Measurements from ENCODE around the gene RAB43.
"Not testable (repeated sequence)": the region's sequence is repeated elsewhere in the genome, so short reads cannot be mapped to it uniquely, and the experiment has no call there.

RAB43 gene

GRCh38 chr3:129118745-129119144 lies 2.9 kb downstream of the RAB43 start:
- TF ChIP-seq CTCF (conservative IDR thresholded peaks at IDR 0.05): no peak
- peak overlapping the region; percentile 65 for H3K27ac ChIP-seq

GRCh38 chr3:129117134-129117533 lies 4.5 kb downstream of the RAB43 start:
- TF ChIP-seq CTCF (conservative IDR thresholded peaks at IDR 0.05): no peak

GRCh38 chr3:129116482-129116946 lies 5.1 kb downstream of the RAB43 start:
- TF ChIP-seq CTCF (conservative IDR thresholded peaks at IDR 0.05): no peak
- no peak overlapping the region for H3K27ac ChIP-seq

More at GRCh38 chr3:129117134-129117533, 4.5 kb downstream of the RAB43 start:
- no peak overlapping the region for H3K27ac ChIP-seq

- TF ChIP-seq CTCF (conservative IDR thresholded peaks at IDR 0.05): no peak
- H3K27ac ChIP-seq: no peak overlapping the region
Observed at GRCh38 chr3:129114455-129114854, 7.1 kb downstream of the RAB43 start.

- no peak overlapping the region for H3K27ac ChIP-seq
- no peak for TF ChIP-seq CTCF (conservative IDR thresholded peaks at IDR 0.05)
Observed at GRCh38 chr3:129112308-129113052, 9.1 kb downstream of the RAB43 start.

GRCh38 chr3:129111076-129111780 lies 10.4 kb downstream of the RAB43 start:
- H3K27ac ChIP-seq: not testable (repeated sequence)

GRCh38 chr3:129107793-129108192 lies 13.8 kb downstream of the RAB43 start:
- no peak for TF ChIP-seq CTCF (conservative IDR thresholded peaks at IDR 0.05)
- peak overlapping the region; percentile 49 for H3K27ac ChIP-seq

All from VCaP (cell line).